Right lobe of liver (tissue), 6 donors: Measurements from ENCODE around the gene LGALS8. TPM values are rescaled to one million over a fixed set of nuclear protein-coding genes. Genes with fewer than 3 reads are reported as not detected.

Experiments used
- ATAC-seq, 4 donors: fragments of 200-7000 bp; cut with Tn5 transposase; one replicate each; pipeline ENCODE4 v1.9.1; 2020; ENCODE audit warnings: mild to moderate bottlenecking in 4 of 4, moderate library complexity in 4 of 4
- DNase-seq, 3 donors: peaks; one replicate each; pipeline ENCODE4 v3.0.0-alpha.2; 2020
- H3K27ac ChIP-seq, 3 donors: fragments of 200-600 bp; one replicate each; pipeline ENCODE4 v1.8.0; 2022
- H3K27me3 ChIP-seq, 2 donors: fragments of 200-600 bp; one replicate each; pipeline ENCODE4 v1.8.0; 2022
- H3K36me3 ChIP-seq, 4 donors: fragments of 200-600 bp; sonication (generic) in 1 of 4; one replicate each; pipeline versions ENCODE4 v1.5.1 to v1.8.0; 2017 to 2022; ENCODE audit warnings: control low read depth in 1 of 4
- H3K4me1 ChIP-seq, 4 donors: fragments of 200-600 bp; sonication (generic) in 1 of 4; one replicate each; pipeline versions ENCODE4 v1.5.1 to v1.8.0; 2017 to 2022; ENCODE audit warnings: control low read depth in 1 of 4
- H3K4me3 ChIP-seq, 3 donors: fragments of 200-600 bp; one replicate each; pipeline ENCODE4 v1.8.0; 2022
- H3K9me3 ChIP-seq, 4 donors: fragments of 200-600 bp; sonication (generic) in 1 of 4; one replicate each; pipeline versions ENCODE4 v1.5.1 to v1.8.0; 2017 to 2022; ENCODE audit warnings: control low read depth in 1 of 4
- CTCF ChIP-seq, 4 donors: fragments of 200-600 bp in 3 of 4; fragments of 450-650 bp in 1 of 4; IDR thresholded peaks; one replicate each; pipeline versions ENCODE4 v1.5.1 to v1.8.0; 2016 to 2022; ENCODE audit warnings: antibody characterized with exemption in 4 of 4, mild to moderate bottlenecking in 2 of 4
- POLR2A ChIP-seq: fragments of 450-650 bp; IDR thresholded peaks from one replicate; pipeline ENCODE4 v1.6.1; 2017; ENCODE audit warnings: antibody characterized with exemption, mild to moderate bottlenecking
- WGBS: methylation state at CpG from one replicate; pipeline ENCODE4 v1.1.6; 2018; ENCODE audit warnings: low coverage, low lambda C conversion rate; ENCODE audit not compliant: insufficient coverage; ENCODE audit errors: missing lambda C conversion rate; 5-methylcytosine and 5-hydroxymethylcytosine counted together
- intact Hi-C, 2 donors: fragments of 100-400 bp; cut with DNase I; formaldehyde crosslinking; loops; one replicate each; pipeline versions ENCODE4 v1.11.2 to v1.14.1; 2022
- total RNA-seq, 6 experiments: library from RNA; depleted of rRNA in 2 of 6; stranded (reverse); fragments of >200 nt in 2 of 6; fragmentation: NEBNext Ultra II Directional in 3 of 6; extraction: Animal tissue kit (Norgen Biotek cat#: 25700) in 3 of 6; gene quantifications; one replicate each; pipeline versions ENCODE4 v1.1.0 to v1.2.4, GENCODE V29; 2016 to 2023
- donor health status: DM: no; HTN: yes; CAD: no.
- donor health status: DM: no; HTN: no; CAD: no.
- donor health status: DM: no; HTN: no; CAD: no.
- donor health status: DM: no; HTN: yes; CAD: no.
- donor health status: DM: no; HTN: yes; CAD: no.

LGALS8 gene
- total RNA-seq, 6 experiments from 2014 or later, result 30.4 to 69.3 (median 42.3) TPM

GRCh38 chr1:236520445-236521005 lies 3.3 kb upstream of the LGALS8 start:
- intact Hi-C loops, result no loop called here
- TF ChIP-seq POLR2A (no peak), CTCF (IDR thresholded peaks at IDR 0.05) (no peak)
- peaks cover 0 to under 1% (median 0%) of the 10 kb centered on the region in 4 donors for H3K36me3 ChIP-seq

GRCh38 chr1:236522937-236523703 lies 662 bp upstream of the LGALS8 start:
- no peak for TF ChIP-seq POLR2A
- TF ChIP-seq CTCF (IDR thresholded peaks at IDR 0.05), result no peak
- Histone ChIP-seq H3K4me1 (peaks cover 0 to 20% (median 2%) of the 10 kb centered on the region in 4 donors), H3K27ac (peak overlapping the region; percentile 85 to 99 (median 94)), H3K36me3 (peaks cover 0 to 23% (median 6%) of the 10 kb centered on the region in 4 donors), H3K27me3 (no peaks in the 10 kb centered on the region), H3K9me3 (no peaks in the 10 kb centered on the region), H3K4me3 (peak overlapping the region; percentile 96 to 99 (median 96))
- DNase-seq, result peak; percentile 59 to 75 (median 70)
- intact Hi-C loops, result no loop called here
- 18% methylated on average over 16 of the region's 26 CpGs for WGBS
- peak; percentile 57 to 75 (median 70) for ATAC-seq

More at GRCh38 chr1:236520445-236521005, 3.3 kb upstream of the LGALS8 start:
- no peaks in the 10 kb centered on the region for H3K27me3 ChIP-seq
- ATAC-seq (no peak), DNase-seq (no peak)
- H3K9me3 ChIP-seq, result no peaks in the 10 kb centered on the region
- H3K4me3 ChIP-seq, result no peak overlapping the region
- WGBS, result 54% methylated on average over 4 of the region's 4 CpGs
- no peak overlapping the region for H3K27ac ChIP-seq
- H3K4me1 ChIP-seq, result peaks cover 0 to 25% (median 6%) of the 10 kb centered on the region in 4 donors

GRCh38 chr1:236524142-236524894 lies 536 bp downstream of the LGALS8 start:
- no peaks in the 10 kb centered on the region for H3K27me3 ChIP-seq
- peak overlapping the region; percentile 85 to 99 (median 94) for H3K27ac ChIP-seq
- peaks cover 0 to 20% (median 2%) of the 10 kb centered on the region in 4 donors for H3K4me1 ChIP-seq
- peak; percentile 62 to 69 (median 68) for ATAC-seq
- intact Hi-C loops, result no loop called here
- peak; percentile 40 to 65 (median 53) for DNase-seq
- no peak for TF ChIP-seq CTCF (IDR thresholded peaks at IDR 0.05)
- peak; percentile 16 for TF ChIP-seq POLR2A
- peaks cover 0 to 23% (median 6%) of the 10 kb centered on the region in 4 donors for H3K36me3 ChIP-seq
- H3K4me3 ChIP-seq, result peak overlapping the region; percentile 96 to 99 (median 96)
- WGBS, result 0% methylated on average over 17 of the region's 32 CpGs
- no peaks in the 10 kb centered on the region for H3K9me3 ChIP-seq

GRCh38 chr1:236524895-236525184 lies 1.1 kb downstream of the LGALS8 start:
- WGBS, result 4% methylated on average over 3 of the region's 3 CpGs
- no peak for DNase-seq
- H3K4me1 ChIP-seq, result peaks cover 0 to 20% (median 2%) of the 10 kb centered on the region in 4 donors
- H3K4me3 ChIP-seq, result peak overlapping the region; percentile 96 to 99 (median 96)
- no peak for TF ChIP-seq CTCF (IDR thresholded peaks at IDR 0.05)
- TF ChIP-seq POLR2A, result no peak
- peak overlapping the region; percentile 85 to 99 (median 94) for H3K27ac ChIP-seq
- H3K27me3 ChIP-seq, result no peaks in the 10 kb centered on the region
- H3K9me3 ChIP-seq, result no peaks in the 10 kb centered on the region
- ATAC-seq, result no peak
- intact Hi-C loops, result no loop called here
- H3K36me3 ChIP-seq, result peaks cover 0 to 23% (median 6%) of the 10 kb centered on the region in 4 donors
